ES-I3 (cell line): ENCODE results near the gene SKAP1.
"Not testable (repeated sequence)": the region's sequence is repeated elsewhere in the genome, so short reads cannot be mapped to it uniquely, and the experiment has no call there.

ENCODE experiments used
- H3K36me3 ChIP-seq: 2 replicates; pipeline ENCODE4 v1.6.1; 2013; ENCODE audit warnings: mild to moderate bottlenecking, low read length, control low read depth, moderate library complexity; ENCODE audit not compliant: insufficient read depth
- H3K4me1 ChIP-seq: 2 replicates; pipeline ENCODE4 v1.6.1; 2013; ENCODE audit warnings: mild to moderate bottlenecking, control low read depth, low read length; ENCODE audit not compliant: insufficient read depth
- H3K9ac ChIP-seq: 2 replicates; pipeline ENCODE4 v1.6.1; 2013; ENCODE audit warnings: low read depth, mild to moderate bottlenecking, low read length, moderate library complexity
- H3K9me3 ChIP-seq: 2 replicates; pipeline ENCODE4 v1.6.1; 2013; ENCODE audit warnings: mild to moderate bottlenecking, low read length, moderate library complexity; ENCODE audit not compliant: control insufficient read depth, insufficient read depth

Gene SKAP1

GRCh38 chr17:48348352-48348751, 81.7 kb downstream of the SKAP1 start:
- Histone ChIP-seq H3K36me3 (no peaks in the 10 kb centered on the region), H3K4me1 (no peaks in the 10 kb centered on the region), H3K9me3 (no peaks in the 10 kb centered on the region), H3K9ac (no peak overlapping the region)

DNA sequence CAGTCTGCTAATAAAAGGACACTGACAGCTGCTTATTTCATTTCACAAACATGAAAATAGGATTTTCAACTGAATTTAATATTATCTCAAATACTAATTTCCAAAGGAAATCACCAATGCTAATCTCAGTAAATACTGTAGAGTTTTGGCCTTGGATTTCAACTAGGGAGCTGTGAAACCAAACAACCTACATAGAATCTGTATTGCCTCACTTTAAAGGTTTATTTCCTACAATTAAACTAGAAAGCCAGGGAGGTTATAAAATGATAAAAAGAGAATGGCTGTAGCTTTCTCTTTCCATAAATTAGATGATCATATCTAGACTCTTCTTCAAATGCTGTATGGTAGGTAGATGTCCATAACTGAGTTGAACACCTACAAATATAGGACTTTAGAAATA, 82.8 kb downstream of the SKAP1 start:
- Histone ChIP-seq H3K9me3 (no peaks in the 10 kb centered on the region), H3K36me3 (no peaks in the 10 kb centered on the region), H3K9ac (no peak overlapping the region), H3K4me1 (no peaks in the 10 kb centered on the region)

DNA sequence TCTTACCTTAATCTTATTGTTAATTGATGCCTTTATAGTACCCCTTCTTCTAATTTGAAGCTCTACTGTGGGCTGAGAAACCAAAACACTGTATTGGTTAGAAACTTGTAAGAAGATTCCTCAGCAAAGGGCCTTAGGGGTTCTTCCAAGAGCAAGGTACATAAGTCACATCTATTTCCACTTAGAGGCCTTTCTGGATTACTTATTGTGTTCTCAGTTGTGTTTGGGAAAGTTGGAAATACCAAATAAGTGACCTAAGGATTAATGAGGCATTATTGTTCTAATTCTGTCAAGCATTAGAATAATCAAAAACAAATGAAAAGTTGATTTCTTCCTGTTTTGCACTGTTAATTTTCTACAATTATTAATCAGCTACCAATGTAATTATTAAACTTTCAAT, 85.8 kb downstream of the SKAP1 start:
- Histone ChIP-seq H3K9ac (no peak overlapping the region), H3K36me3 (no peaks in the 10 kb centered on the region), H3K9me3 (no peaks in the 10 kb centered on the region), H3K4me1 (no peaks in the 10 kb centered on the region)

DNA sequence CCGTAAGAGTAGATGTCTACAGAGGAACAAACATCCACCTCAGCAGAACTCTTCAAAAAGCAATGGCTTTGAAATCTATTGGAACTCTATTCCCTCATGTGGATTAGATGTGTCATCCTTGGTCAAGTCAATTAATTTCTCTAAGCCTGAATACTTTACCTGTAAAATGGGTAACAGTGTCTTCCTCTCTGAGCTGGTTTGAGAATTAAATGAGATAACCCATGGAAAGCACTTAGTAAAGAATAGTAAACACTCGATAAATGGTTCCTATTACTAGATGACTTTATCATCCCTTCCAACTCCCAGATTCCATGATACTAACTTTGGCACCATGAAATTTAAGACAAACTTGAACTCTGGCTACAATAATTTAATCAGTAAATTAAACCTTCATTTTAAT, 89.1 kb downstream of the SKAP1 start:
- H3K9ac ChIP-seq = no peak overlapping the region

DNA sequence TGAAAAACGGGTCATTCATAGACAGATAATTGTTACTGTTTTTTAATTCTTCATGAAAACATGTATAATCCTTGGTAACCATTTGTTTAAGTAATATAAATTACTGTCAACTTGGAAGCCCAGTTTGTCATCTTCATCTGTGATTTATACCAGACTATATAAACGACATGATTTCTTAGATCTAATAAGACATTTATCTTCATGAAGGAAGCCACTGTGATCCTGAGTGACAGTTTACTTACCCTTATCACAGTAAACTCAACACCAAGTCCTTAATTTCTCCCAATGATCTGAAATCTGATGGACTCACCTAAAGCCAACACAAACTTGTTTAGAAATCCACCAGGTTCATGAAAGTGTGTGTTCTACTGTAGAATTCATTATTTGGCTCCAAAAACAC, 91.3 kb downstream of the SKAP1 start:
- H3K4me1 ChIP-seq = no peaks in the 10 kb centered on the region

More for the DNA sequence above, 89.1 kb downstream of the SKAP1 start:
- Histone ChIP-seq H3K4me1 (no peaks in the 10 kb centered on the region), H3K9me3 (no peaks in the 10 kb centered on the region), H3K36me3 (no peaks in the 10 kb centered on the region)

DNA sequence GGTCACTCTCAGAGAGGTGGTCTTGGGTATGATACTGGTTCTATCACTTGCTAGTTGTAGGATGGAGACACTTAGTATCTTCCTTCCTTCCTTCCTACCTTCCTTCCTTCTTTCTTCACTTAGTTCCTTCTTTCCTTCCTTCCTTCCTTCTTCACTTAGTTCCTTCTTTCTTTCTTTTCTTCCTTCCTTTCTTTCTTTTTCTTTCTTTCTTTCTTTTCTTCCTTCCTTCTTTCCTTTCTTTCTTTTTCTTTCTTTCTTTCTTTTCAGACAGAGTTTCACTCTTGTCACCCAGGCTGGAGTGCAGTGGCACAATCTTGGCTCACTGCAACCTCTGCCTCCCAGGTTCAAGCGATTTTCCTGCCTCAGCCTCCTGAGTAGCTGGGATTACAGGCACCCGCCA, 92.1 kb downstream of the SKAP1 start:
- not testable (repeated sequence) for H3K36me3 ChIP-seq, H3K9ac ChIP-seq, H3K9me3 ChIP-seq, H3K4me1 ChIP-seq

More for the DNA sequence above, 91.3 kb downstream of the SKAP1 start:
- H3K36me3 ChIP-seq = no peaks in the 10 kb centered on the region
- no peak overlapping the region for H3K9ac ChIP-seq
- H3K9me3 ChIP-seq = no peaks in the 10 kb centered on the region

DNA sequence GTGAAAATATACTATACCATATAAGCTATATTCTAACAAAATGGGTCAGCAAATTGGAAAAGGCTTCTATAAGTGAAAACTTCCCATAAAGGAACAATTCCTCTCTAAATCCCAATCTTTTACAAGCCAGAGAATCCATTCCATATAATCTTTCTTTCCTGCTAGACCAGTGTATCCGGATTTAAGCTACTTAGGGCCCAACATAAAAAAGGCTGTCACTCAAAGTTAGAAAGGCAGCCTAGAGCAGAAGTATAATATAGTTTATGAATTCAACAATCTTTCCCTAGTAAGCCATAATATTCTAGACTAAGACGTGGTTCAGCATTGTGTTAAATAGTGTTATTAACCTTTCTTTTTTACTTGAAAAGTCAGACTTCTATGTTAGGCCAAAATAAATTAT, 93.0 kb downstream of the SKAP1 start:
- Histone ChIP-seq H3K9ac (no peak overlapping the region), H3K36me3 (no peaks in the 10 kb centered on the region), H3K4me1 (no peaks in the 10 kb centered on the region), H3K9me3 (no peaks in the 10 kb centered on the region)

DNA sequence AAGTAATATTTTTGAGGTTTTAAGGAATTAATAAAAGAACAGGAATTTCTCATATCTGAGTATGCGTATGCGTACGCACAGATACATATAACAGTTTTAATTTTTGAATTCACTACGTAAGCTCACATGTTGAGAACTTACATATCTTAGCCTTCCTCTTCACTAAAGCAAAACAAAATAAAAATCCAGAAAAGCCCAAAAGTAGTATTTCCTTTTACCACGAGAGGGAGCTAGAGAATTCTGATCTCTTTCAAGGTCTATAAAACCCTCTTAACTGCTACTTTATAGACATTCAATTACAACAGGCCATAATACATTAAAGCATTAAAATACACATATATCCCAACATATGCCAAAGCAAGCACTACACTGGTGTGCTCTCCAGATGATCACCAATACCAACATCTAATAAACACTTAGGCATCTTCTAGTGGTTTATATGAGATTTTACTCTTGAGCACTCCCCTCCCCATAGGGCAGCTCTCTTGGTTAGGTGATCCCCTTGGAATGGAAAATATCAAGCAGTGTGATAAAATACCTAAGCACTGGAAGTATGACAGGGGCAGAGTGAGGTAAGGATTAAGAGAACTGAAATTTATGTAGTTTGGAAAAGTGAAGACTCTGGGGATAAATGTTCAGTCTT, 94.0 kb downstream of the SKAP1 start:
- no peak overlapping the region for H3K9ac ChIP-seq
- no peaks in the 10 kb centered on the region for H3K36me3 ChIP-seq
- H3K9me3 ChIP-seq = no peaks in the 10 kb centered on the region
- no peaks in the 10 kb centered on the region for H3K4me1 ChIP-seq

DNA sequence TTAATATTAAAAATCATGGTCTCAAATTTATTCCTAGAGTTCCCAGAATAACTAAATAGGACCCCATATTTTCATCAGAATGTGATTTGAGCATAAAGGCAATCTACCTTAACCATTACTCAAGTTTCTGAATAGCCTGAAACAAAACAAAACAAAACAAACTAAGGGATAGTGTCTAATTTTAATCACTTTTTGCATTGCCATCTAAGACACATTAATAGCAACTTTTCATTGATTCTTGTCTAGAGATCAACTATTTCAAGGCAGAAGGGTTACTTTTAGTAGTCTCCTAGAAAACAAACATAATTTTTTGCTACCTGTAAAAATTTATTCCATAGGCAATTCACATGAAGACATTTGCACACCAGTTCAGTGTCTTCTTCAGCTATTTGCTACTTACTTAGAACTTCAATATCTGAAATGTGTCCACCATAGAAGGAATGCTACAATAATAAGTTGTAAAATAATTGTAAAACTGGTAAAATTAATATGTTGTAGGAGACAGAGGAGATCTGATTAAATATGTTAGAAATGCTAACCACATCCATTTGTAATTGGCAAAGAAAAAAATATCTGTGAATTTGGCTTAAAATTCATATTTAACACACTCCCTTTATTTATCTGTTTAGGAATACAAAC, 94.7 kb downstream of the SKAP1 start:
- H3K36me3 ChIP-seq = no peaks in the 10 kb centered on the region
- no peaks in the 10 kb centered on the region for H3K9me3 ChIP-seq
- H3K4me1 ChIP-seq = no peaks in the 10 kb centered on the region
- no peak overlapping the region for H3K9ac ChIP-seq

DNA sequence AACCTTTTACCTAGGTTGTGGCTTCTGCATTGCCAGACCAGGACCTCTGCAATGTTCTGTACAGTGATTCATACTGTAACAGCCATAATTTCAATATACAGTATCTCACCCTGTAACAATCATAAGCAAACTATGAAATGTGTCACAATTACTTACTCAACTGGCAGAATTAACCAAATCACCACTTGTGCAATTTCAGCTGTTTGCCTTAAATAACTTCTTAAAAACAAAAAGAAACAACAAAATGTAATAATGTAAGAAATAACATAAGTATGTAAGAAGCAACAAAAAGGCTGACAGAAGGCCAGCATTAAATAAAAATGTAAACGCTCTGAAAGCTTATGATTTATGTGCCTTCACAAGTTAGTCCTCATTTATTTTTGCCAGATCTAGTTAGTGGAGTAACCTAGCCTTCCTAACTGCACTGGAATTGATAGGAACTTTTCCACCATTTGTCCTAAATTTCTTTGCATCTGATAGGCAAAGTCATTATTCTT, 96.9 kb downstream of the SKAP1 start:
- H3K4me1 ChIP-seq = no peaks in the 10 kb centered on the region
- no peaks in the 10 kb centered on the region for H3K36me3 ChIP-seq
- H3K9me3 ChIP-seq = no peaks in the 10 kb centered on the region
- H3K9ac ChIP-seq = no peak overlapping the region

- H3K36me3 ChIP-seq = no peaks in the 10 kb centered on the region
- no peak overlapping the region for H3K9ac ChIP-seq
- no peaks in the 10 kb centered on the region for H3K4me1 ChIP-seq
- H3K9me3 ChIP-seq = no peaks in the 10 kb centered on the region
Observed at GRCh38 chr17:48330887-48331286, 99.1 kb downstream of the SKAP1 start.

GRCh38 chr17:48330421-48330820, 99.6 kb downstream of the SKAP1 start:
- H3K4me1 ChIP-seq = no peaks in the 10 kb centered on the region
- no peak overlapping the region for H3K9ac ChIP-seq
- no peaks in the 10 kb centered on the region for H3K9me3 ChIP-seq
- H3K36me3 ChIP-seq = no peaks in the 10 kb centered on the region

- H3K36me3 ChIP-seq = no peaks in the 10 kb centered on the region
- no peaks in the 10 kb centered on the region for H3K9me3 ChIP-seq
- no peak overlapping the region for H3K9ac ChIP-seq
- H3K4me1 ChIP-seq = no peaks in the 10 kb centered on the region
Observed at GRCh38 chr17:48328457-48328856, 101.6 kb downstream of the SKAP1 start.

GRCh38 chr17:48326310-48326709, 103.7 kb downstream of the SKAP1 start:
- Histone ChIP-seq H3K36me3 (no peaks in the 10 kb centered on the region), H3K4me1 (no peaks in the 10 kb centered on the region), H3K9ac (no peak overlapping the region), H3K9me3 (no peaks in the 10 kb centered on the region)

DNA sequence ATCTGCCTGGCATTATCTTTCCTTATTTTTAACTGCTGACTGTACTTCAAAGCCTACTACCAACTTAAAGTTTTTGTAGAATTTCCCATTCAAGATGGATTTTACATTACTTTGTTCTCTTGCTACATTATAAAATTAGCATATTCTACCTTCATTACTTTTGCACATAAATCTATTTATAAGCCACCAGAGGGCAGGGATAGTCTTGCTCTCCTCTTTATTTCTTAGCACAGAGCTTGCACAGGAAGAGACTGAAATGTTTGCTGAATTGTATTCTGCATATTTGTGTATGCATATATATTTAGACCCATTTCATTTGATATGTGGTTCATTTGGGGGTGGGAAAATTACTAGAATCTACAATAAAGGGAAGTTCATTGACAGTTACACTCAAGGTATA, 108.0 kb downstream of the SKAP1 start:
- no peaks in the 10 kb centered on the region for H3K4me1 ChIP-seq
- H3K36me3 ChIP-seq = no peaks in the 10 kb centered on the region
- H3K9me3 ChIP-seq = no peaks in the 10 kb centered on the region
- H3K9ac ChIP-seq = no peak overlapping the region
